Measurements from ENCODE around the gene TTLL6.

GRCh38 chr17:48842746-48843145 lies 25.7 kb upstream of the TTLL6 start:
- TF ChIP-seq EZH2 (IDR thresholded peaks at IDR 0.05; ENCODE audit: borderline replicate concordance, low read length): no peak
- TF ChIP-seq, protein P1, sequence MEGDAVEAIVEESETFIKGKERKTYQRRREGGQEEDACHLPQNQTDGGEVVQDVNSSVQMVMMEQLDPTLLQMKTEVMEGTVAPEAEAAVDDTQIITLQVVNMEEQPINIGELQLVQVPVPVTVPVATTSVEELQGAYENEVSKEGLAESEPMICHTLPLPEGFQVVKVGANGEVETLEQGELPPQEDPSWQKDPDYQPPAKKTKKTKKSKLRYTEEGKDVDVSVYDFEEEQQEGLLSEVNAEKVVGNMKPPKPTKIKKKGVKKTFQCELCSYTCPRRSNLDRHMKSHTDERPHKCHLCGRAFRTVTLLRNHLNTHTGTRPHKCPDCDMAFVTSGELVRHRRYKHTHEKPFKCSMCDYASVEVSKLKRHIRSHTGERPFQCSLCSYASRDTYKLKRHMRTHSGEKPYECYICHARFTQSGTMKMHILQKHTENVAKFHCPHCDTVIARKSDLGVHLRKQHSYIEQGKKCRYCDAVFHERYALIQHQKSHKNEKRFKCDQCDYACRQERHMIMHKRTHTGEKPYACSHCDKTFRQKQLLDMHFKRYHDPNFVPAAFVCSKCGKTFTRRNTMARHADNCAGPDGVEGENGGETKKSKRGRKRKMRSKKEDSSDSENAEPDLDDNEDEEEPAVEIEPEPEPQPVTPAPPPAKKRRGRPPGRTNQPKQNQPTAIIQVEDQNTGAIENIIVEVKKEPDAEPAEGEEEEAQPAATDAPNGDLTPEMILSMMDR (IDR thresholded peaks at IDR 0.05; ENCODE audit: low read length): no peak
